SIG-M5 treated with dmso at 0.1 percent for 504 hours (cell line): Measurements from ENCODE around the gene MEIS1.

Source experiments
- DNase-seq: peaks from one replicate; lab custom pipeline; 2025; ENCODE audit not compliant: unreplicated experiment; lab: John Stamatoyannopoulos, UW

MEIS1 gene

GRCh38 chr2:66431846-66432587 is 2.9 kb upstream of the MEIS1 start:
- DNase-seq, result no peak

GRCh38 chr2:66432801-66433694 is 1.9 kb upstream of the MEIS1 start:
- peak; percentile 50 for DNase-seq

GRCh38 chr2:66433695-66433944 is 1.3 kb upstream of the MEIS1 start:
- no peak for DNase-seq

GRCh38 chr2:66433945-66434678 is 813 bp upstream of the MEIS1 start:
- DNase-seq, result no peak

GRCh38 chr2:66435549-66435875 is 587 bp downstream of the MEIS1 start:
- no peak for DNase-seq

- DNase-seq, result no peak
Measured at GRCh38 chr2:66435963-66436362, 1.0 kb downstream of the MEIS1 start.

- no peak for DNase-seq
Measured at GRCh38 chr2:66436581-66437001, 1.7 kb downstream of the MEIS1 start.

GRCh38 chr2:66437109-66437690 is 2.3 kb downstream of the MEIS1 start:
- no peak for DNase-seq

GRCh38 chr2:66437691-66438497 is 3.0 kb downstream of the MEIS1 start:
- no peak for DNase-seq

- no peak for DNase-seq
Measured at GRCh38 chr2:66438498-66438833, 3.5 kb downstream of the MEIS1 start.

GRCh38 chr2:66438891-66439811 is 4.2 kb downstream of the MEIS1 start:
- no peak for DNase-seq

GRCh38 chr2:66439812-66440542 is 5.1 kb downstream of the MEIS1 start:
- DNase-seq, result no peak

- no peak for DNase-seq
Measured at GRCh38 chr2:66440708-66441497, 6.0 kb downstream of the MEIS1 start.

GRCh38 chr2:66441581-66442320 is 6.8 kb downstream of the MEIS1 start:
- DNase-seq, result no peak

- no peak for DNase-seq
Measured at GRCh38 chr2:66442516-66443185, 7.7 kb downstream of the MEIS1 start.

- DNase-seq, result no peak
Measured at GRCh38 chr2:66443186-66443978, 8.5 kb downstream of the MEIS1 start.
